DOHH2 (cell line): ENCODE data around the gene SCARB2.

Experiments
- H3F3A ChIP-seq: fragments of 200-600 bp; sonication (generic), shearing (Covaris generic); 2 replicates; pipeline ENCODE4 v1.6.0; 2016; ENCODE audit warnings: antibody characterized with exemption, mild to moderate bottlenecking; ENCODE audit not compliant: control insufficient read depth, insufficient read depth
- H3K27ac ChIP-seq: fragments of 200-600 bp; sonication (generic); 2 replicates; pipeline ENCODE4 v1.5.1; 2014; ENCODE audit warnings: low read depth, mild to moderate bottlenecking, low read length, moderate library complexity
- H3K27me3 ChIP-seq: fragments of 200-600 bp; sonication (generic); 2 replicates; pipeline ENCODE4 v1.6.1; 2014; ENCODE audit warnings: mild to moderate bottlenecking, low read length, mixed read lengths; ENCODE audit not compliant: control insufficient read depth
- H3K36me3 ChIP-seq: fragments of 200-600 bp; sonication (generic); 2 replicates; pipeline ENCODE4 v1.6.1; 2014; ENCODE audit warnings: mild to moderate bottlenecking, low read length, moderate library complexity, mixed read lengths; ENCODE audit not compliant: control insufficient read depth
- H3K4me1 ChIP-seq: fragments of 200-600 bp; sonication (generic); 2 replicates; pipeline ENCODE4 v1.6.1; 2014; ENCODE audit warnings: mild to moderate bottlenecking, low read length, mixed read lengths; ENCODE audit not compliant: control insufficient read depth
- H3K4me2 ChIP-seq: fragments of 200-600 bp; sonication (generic); 2 replicates; pipeline ENCODE4 v1.6.0; 2014; ENCODE audit warnings: mild to moderate bottlenecking, low read length, moderate library complexity
- H3K4me3 ChIP-seq: fragments of 200-600 bp; sonication (generic); 2 replicates; pipeline ENCODE4 v1.5.1; 2014; ENCODE audit warnings: mild to moderate bottlenecking, low read length, mixed read lengths
- H3K79me2 ChIP-seq: fragments of 200-600 bp; sonication (generic); 2 replicates; pipeline ENCODE4 v1.6.1; 2014; ENCODE audit warnings: mild to moderate bottlenecking, low read length, mixed read lengths; ENCODE audit not compliant: control insufficient read depth
- H3K9me2 ChIP-seq: fragments of 200-600 bp; sonication (generic); replicated peaks from 2 replicates; pipeline ENCODE4 v1.6.1; 2014; ENCODE audit warnings: mild to moderate bottlenecking, low read length, mixed read lengths; ENCODE audit not compliant: control insufficient read depth
- H3K9me3 ChIP-seq: fragments of 200-600 bp; sonication (generic); 2 replicates; pipeline ENCODE4 v1.6.1; 2014; ENCODE audit warnings: antibody characterized with exemption, low read length, mixed read lengths; ENCODE audit not compliant: control insufficient read depth, insufficient read depth
- H4K20me1 ChIP-seq: fragments of 200-600 bp; sonication (generic); 2 replicates; pipeline ENCODE4 v1.6.0; 2014; ENCODE audit warnings: low read depth, mild to moderate bottlenecking, antibody characterized with exemption, low read length, moderate library complexity; ENCODE audit not compliant: control insufficient read depth, insufficient read depth
- EZH2phosphoT487 ChIP-seq: fragments of 200-600 bp; sonication (generic); IDR thresholded peaks from 2 replicates; pipeline ENCODE4 v1.6.1; 2017; ENCODE audit warnings: borderline replicate concordance, mild to moderate bottlenecking, antibody characterized with exemption, low read length, moderate library complexity, mixed read lengths
- TF ChIP-seq, protein P1 (sequence below): fragments of 200-600 bp; sonication (generic); IDR thresholded peaks from one replicate; pipeline ENCODE4 v1.5.1; 2014; ENCODE audit warnings: antibody characterized with exemption, mild to moderate bottlenecking, low read depth, low read length; ENCODE audit not compliant: poor library complexity, severe bottlenecking

SCARB2 gene

DNA sequence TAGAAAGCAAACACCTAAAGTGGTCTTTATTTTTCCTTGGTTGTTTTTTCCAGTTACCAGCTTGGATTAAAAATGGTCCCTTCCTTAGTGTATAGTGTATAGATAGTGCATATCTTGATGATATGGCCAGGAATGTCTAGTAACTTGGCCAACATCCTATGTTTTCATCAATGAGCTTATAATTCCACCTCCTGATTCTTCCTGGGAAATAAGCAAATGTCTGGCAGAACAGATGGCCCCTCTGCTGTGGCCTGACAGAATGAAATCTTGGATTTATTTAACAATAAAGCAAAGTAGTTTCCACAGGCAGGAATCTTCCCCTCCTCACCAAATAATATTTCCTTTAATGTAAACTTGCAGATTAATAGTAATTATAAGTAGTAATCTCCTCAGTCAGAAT, 6.1 kb downstream of the SCARB2 start:
- Histone ChIP-seq H3K36me3 (no peaks in the 10 kb centered on the region), H3K79me2 (no peaks in the 10 kb centered on the region), H3F3A (no peaks in the 10 kb centered on the region), H3K9me3 (no peaks in the 10 kb centered on the region), H3K9me2 (no peaks in the 10 kb centered on the region), H3K4me2 (no peak overlapping the region), H3K4me1 (no peaks in the 10 kb centered on the region), H3K4me3 (no peak overlapping the region), H4K20me1 (no peaks in the 10 kb centered on the region), H3K27me3 (peaks cover 10% of the 10 kb centered on the region), H3K27ac (no peak overlapping the region)
- TF ChIP-seq EZH2phosphoT487: no peak
- TF ChIP-seq, protein P1, sequence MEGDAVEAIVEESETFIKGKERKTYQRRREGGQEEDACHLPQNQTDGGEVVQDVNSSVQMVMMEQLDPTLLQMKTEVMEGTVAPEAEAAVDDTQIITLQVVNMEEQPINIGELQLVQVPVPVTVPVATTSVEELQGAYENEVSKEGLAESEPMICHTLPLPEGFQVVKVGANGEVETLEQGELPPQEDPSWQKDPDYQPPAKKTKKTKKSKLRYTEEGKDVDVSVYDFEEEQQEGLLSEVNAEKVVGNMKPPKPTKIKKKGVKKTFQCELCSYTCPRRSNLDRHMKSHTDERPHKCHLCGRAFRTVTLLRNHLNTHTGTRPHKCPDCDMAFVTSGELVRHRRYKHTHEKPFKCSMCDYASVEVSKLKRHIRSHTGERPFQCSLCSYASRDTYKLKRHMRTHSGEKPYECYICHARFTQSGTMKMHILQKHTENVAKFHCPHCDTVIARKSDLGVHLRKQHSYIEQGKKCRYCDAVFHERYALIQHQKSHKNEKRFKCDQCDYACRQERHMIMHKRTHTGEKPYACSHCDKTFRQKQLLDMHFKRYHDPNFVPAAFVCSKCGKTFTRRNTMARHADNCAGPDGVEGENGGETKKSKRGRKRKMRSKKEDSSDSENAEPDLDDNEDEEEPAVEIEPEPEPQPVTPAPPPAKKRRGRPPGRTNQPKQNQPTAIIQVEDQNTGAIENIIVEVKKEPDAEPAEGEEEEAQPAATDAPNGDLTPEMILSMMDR: no peak

DNA sequence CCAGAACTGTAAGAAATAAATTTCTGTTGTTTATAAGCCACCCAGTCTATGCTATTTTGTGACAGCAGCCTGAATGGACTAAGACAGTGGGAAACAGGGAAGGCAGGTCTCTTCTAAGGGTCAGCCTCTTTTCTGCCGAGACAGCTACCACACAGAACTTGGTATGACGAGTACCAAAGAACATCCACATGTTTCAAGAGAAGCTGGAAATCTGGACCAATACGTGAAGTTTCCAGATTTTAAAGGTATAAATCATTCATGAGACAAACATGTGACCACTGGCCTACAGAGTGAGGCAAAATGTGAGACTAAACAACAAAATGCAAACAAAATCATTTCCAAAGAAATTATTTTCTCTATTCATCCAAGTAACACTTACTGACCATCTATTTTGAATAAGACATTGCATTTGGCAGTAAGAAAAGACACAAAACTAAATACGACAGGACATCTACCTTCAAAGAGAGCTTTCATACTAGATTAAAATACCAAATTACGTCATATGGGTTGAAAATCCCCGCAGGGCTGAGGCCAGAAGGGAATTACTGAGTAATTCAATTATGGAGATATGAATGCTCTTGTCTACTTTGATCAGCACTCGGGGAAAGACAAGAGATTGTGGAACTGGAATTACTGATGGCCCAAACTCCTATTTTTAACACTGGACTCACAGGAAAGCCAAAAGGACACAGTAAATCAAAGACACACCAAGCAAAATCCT, 7.2 kb downstream of the SCARB2 start:
- no peak overlapping the region for H3K4me3 ChIP-seq
- peaks cover 4% of the 10 kb centered on the region; the same call in 1 of the 2 replicates for H3K27me3 ChIP-seq
- no peaks in the 10 kb centered on the region for H3K4me1 ChIP-seq
- H3K36me3 ChIP-seq: no peaks in the 10 kb centered on the region
- H3F3A ChIP-seq: no peaks in the 10 kb centered on the region
- no peaks in the 10 kb centered on the region for H3K79me2 ChIP-seq
- H3K4me2 ChIP-seq: no peak overlapping the region
- H4K20me1 ChIP-seq: no peaks in the 10 kb centered on the region
- no peak overlapping the region for H3K27ac ChIP-seq
- H3K9me2 ChIP-seq: no peaks in the 10 kb centered on the region
- TF ChIP-seq EZH2phosphoT487: no peak
- H3K9me3 ChIP-seq: no peaks in the 10 kb centered on the region

DNA sequence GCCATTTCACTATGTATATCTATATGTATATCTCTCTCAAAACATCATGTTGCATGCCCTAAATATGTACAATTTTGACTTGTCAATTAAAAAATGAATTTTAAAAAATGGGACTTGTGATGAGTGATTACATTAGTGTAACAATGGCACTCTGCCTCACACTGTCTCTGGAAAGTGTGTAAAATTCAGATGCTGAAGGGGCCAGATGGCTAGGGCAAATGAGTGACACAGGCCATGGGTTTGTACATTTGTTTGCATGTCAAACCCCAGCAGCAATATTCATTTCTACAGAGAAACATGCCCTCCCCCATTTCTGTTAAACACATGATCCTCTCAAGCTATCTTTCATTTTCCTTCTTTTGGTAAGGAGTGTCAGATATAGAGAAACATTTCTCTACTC, 8.1 kb downstream of the SCARB2 start:
- Histone ChIP-seq H3K9me2 (no peaks in the 10 kb centered on the region), H3K4me1 (no peaks in the 10 kb centered on the region), H3K79me2 (no peaks in the 10 kb centered on the region), H3F3A (no peaks in the 10 kb centered on the region), H3K4me3 (no peak overlapping the region), H3K27ac (no peak overlapping the region), H3K4me2 (no peak overlapping the region), H3K36me3 (no peaks in the 10 kb centered on the region), H4K20me1 (no peaks in the 10 kb centered on the region), H3K9me3 (no peaks in the 10 kb centered on the region), H3K27me3 (peaks cover 4% of the 10 kb centered on the region; the same call in 1 of the 2 replicates)
- TF ChIP-seq EZH2phosphoT487: no peak
- TF ChIP-seq, protein P1: no peak

DNA sequence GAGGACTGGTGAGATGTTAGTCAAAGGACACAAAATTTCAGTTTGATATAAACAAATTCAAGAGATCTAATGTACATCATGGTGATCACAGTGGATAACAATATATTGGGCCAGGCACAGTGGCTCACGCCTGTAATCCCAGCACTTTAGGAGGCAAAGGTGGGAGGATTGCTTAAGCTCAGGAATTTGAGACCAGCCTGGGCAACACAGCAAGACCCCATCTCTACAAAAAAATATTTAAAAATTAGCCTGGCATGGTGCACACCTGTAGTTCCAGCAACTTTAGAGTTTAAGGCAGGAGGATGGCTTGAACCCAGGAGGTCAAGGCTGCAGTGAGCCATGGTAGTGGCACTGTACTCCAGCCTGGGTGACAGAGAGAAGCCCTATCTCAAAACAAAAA, 8.7 kb downstream of the SCARB2 start:
- TF ChIP-seq EZH2phosphoT487: no peak
- TF ChIP-seq, protein P1: no peak
- no peak overlapping the region for H3K4me3 ChIP-seq
- peaks cover 4% of the 10 kb centered on the region; the same call in 1 of the 2 replicates for H3K27me3 ChIP-seq
- H3K9me3 ChIP-seq: no peaks in the 10 kb centered on the region
- H4K20me1 ChIP-seq: no peaks in the 10 kb centered on the region
- H3K36me3 ChIP-seq: no peaks in the 10 kb centered on the region
- H3K4me2 ChIP-seq: no peak overlapping the region
- H3F3A ChIP-seq: no peaks in the 10 kb centered on the region
- no peak overlapping the region for H3K27ac ChIP-seq
- H3K9me2 ChIP-seq: no peaks in the 10 kb centered on the region
- H3K4me1 ChIP-seq: peaks cover 4% of the 10 kb centered on the region
- H3K79me2 ChIP-seq: no peaks in the 10 kb centered on the region
